CD8-positive, alpha-beta memory T cell (primary cell): ENCODE results near the gene CYP3A4. TPM values are rescaled to one million over a fixed set of nuclear protein-coding genes. Genes with fewer than 3 reads are reported as not detected.
"Not testable (repeated sequence)": the region's sequence is repeated elsewhere in the genome, so short reads cannot be mapped to it uniquely, and the experiment has no call there.

Source experiments
- CTCF ChIA-PET: fragments of 350-600 bp; sonication (Branson Sonifier 250); formaldehyde crosslinking; loops from one replicate; lab custom pipeline; 2021; ENCODE audit warnings: antibody characterized with exemption; lab: Charles Lee
- POLR2A ChIA-PET: fragments of 350-600 bp; sonication (Branson Sonifier 250); formaldehyde crosslinking; loops from one replicate; lab custom pipeline; 2021; ENCODE audit warnings: antibody characterized with exemption; lab: Charles Lee
- DNase-seq, 5 donors: peaks; one replicate each; pipeline versions ENCODE4 v3.0.0 to v3.0.0-alpha.2; 2020 to 2022; ENCODE audit warnings: mixed read lengths in 1 of 5
- H3K27ac ChIP-seq: one replicate; pipeline ENCODE4 v1.7.0; 2013; ENCODE audit warnings: low read depth, mild to moderate bottlenecking, low read length, moderate library complexity
- H3K27me3 ChIP-seq: 2 replicates; pipeline ENCODE4 v1.7.0; 2013; ENCODE audit warnings: low read length, mild to moderate bottlenecking; ENCODE audit not compliant: insufficient read depth, poor library complexity, severe bottlenecking
- H3K36me3 ChIP-seq: 2 replicates; pipeline ENCODE4 v1.7.0; 2013; ENCODE audit warnings: mild to moderate bottlenecking, low read length, moderate library complexity; ENCODE audit not compliant: insufficient read depth
- H3K4me1 ChIP-seq: 2 replicates; pipeline ENCODE4 v1.7.0; 2013; ENCODE audit warnings: mild to moderate bottlenecking, low read length, moderate library complexity; ENCODE audit not compliant: insufficient read depth
- H3K4me3 ChIP-seq: 2 replicates; pipeline ENCODE4 v1.7.0; 2013; ENCODE audit warnings: mild to moderate bottlenecking, low read length
- H3K9me3 ChIP-seq: 2 replicates; pipeline ENCODE4 v1.7.0; 2013; ENCODE audit warnings: mild to moderate bottlenecking, low read length
- H3K27ac Mint-ChIP-seq, 8 donors: one replicate each; pipeline ENCODE4 v1.8.0; 2020 to 2021; ENCODE audit warnings: mixed read lengths in 8 of 8, mild to moderate bottlenecking in 6 of 8, inconsistent platforms in 3 of 8, moderate library complexity in 3 of 8
- H3K27me3 Mint-ChIP-seq, 2 donors: one replicate each; pipeline ENCODE4 v1.8.0; 2020 to 2021; ENCODE audit warnings: mixed read lengths in 2 of 2, mild to moderate bottlenecking in 1 of 2, moderate library complexity in 1 of 2
- H3K36me3 Mint-ChIP-seq, 3 donors: one replicate each; pipeline ENCODE4 v1.8.0; 2020 to 2021; ENCODE audit warnings: mixed read lengths in 3 of 3, inconsistent platforms in 1 of 3, mild to moderate bottlenecking in 1 of 3
- H3K4me1 Mint-ChIP-seq, 3 donors: one replicate each; pipeline ENCODE4 v1.8.0; 2020 to 2021; ENCODE audit warnings: mixed read lengths in 3 of 3, inconsistent platforms in 1 of 3, mild to moderate bottlenecking in 1 of 3
- H3K4me3 Mint-ChIP-seq, 7 donors: one replicate each; pipeline ENCODE4 v1.8.0; 2020 to 2021; ENCODE audit warnings: mixed read lengths in 7 of 7, mild to moderate bottlenecking in 6 of 7, moderate library complexity in 4 of 7, inconsistent platforms in 2 of 7
- H3K9me3 Mint-ChIP-seq, 5 donors: one replicate each; pipeline ENCODE4 v1.8.0; 2020 to 2022; ENCODE audit warnings: mixed read lengths in 5 of 5, mild to moderate bottlenecking in 3 of 5, moderate library complexity in 2 of 5, inconsistent platforms in 1 of 5
- polyA plus RNA-seq: library from polyadenylated mRNA; unstranded; fragments of 300-500 nt; fragmentation: Illumina TruSeq; gene quantifications from one replicate; pipeline ENCODE4 v1.2.3, GENCODE V29; 2021
- total RNA-seq, 2 experiments: library from RNA; stranded (reverse); gene quantifications; one replicate each; pipeline ENCODE4 v1.2.3, GENCODE V29; 2021

Gene CYP3A4
- total and polyA plus RNA-seq, 3 experiments from 2014 or later: not detected

GRCh38 chr7:99798972-99799371 lies 15.0 kb upstream of the CYP3A4 start:
- H3K27ac Mint-ChIP-seq: no peak overlapping the region
- Histone ChIP-seq H3K9me3 (no peaks in the 10 kb centered on the region), H3K27ac (no peak overlapping the region), H3K36me3 (no peaks in the 10 kb centered on the region), H3K4me1 (no peaks in the 10 kb centered on the region), H3K4me3 (no peak overlapping the region), H3K27me3 (no peaks in the 10 kb centered on the region)
- no peak for DNase-seq
- H3K4me3 Mint-ChIP-seq: no peak overlapping the region
- H3K36me3 Mint-ChIP-seq: no peaks in the 10 kb centered on the region
- POLR2A ChIA-PET: no interaction called here
- CTCF ChIA-PET: no interaction called here
- H3K4me1 Mint-ChIP-seq: no peaks in the 10 kb centered on the region
- H3K27me3 Mint-ChIP-seq: peaks cover 27 to 41% of the 10 kb centered on the region in 2 donors
- peaks cover 0 to 8% (median 2%) of the 10 kb centered on the region in 5 donors for H3K9me3 Mint-ChIP-seq

DNA sequence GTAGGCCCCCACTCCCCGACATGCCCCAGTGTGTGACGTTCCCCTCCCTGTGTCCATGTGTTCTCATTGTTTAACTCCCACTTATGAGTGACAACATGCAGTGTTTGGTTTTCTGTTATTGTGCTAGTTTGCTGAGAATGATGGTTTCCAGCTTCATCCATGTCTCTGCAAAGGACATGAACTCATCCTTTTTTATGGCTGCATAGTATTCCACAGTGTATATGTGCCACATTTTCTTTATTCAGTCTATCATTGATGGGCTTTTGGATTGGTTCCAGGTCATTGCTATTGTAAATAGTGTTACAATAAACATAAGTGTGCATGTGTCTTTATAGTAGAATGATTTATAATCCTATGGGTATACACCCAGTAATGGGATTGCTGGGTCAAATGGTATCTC lies 11.9 kb upstream of the CYP3A4 start:
- H3K36me3 Mint-ChIP-seq, H3K27ac Mint-ChIP-seq, H3K4me1 Mint-ChIP-seq, POLR2A ChIA-PET, H3K4me3 Mint-ChIP-seq, CTCF ChIA-PET, H3K9me3 Mint-ChIP-seq, H3K4me3 ChIP-seq, H3K4me1 ChIP-seq, H3K27ac ChIP-seq, DNase-seq, H3K9me3 ChIP-seq, H3K27me3 ChIP-seq, H3K36me3 ChIP-seq: not testable (repeated sequence)
- peaks cover 10 to 29% of the 10 kb centered on the region in 2 donors for H3K27me3 Mint-ChIP-seq

DNA sequence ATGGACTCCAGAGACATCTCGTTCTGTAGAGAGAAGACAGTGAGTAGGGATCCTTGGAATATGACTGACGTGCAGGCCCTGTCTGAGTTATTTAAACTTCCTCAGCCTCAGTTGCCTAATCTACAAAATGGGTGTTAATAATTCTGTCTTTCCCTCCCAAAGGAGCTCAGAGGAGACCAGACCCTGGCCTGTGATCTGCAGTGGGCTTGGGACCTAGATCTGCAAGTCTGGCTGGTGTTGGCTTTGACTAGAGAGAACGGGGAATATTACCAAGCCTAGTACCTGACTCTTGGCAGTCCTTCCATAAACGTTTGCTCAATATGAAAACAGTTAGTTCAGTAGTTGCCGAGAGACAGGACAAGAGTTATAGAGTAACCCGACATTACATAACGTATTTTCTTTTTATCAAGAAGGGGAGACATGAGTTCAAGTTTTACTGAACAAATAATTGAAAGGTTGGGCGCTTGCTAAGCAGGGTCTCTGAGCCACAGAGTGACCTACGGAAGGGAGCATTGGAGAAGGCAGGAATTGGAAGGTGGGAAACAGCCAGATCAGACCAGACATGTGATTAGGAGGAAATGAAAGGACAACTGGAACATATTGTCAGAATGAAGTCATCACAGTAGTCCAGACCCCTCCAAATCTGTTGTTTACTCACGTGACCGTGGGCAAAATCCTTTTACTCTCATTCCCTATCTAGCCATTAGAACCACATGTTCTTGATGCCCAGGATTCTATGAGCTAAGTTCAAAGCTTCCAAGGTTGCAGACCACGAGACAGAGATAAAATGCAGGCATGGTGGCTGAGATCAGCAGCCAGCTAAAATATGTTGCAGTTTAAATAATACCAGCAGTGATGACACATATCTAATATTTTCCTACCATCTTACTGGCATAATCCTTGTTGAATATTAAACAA lies 10.9 kb upstream of the CYP3A4 start:
- Mint-ChIP-seq H3K4me3 (no peak overlapping the region), H3K27ac (no peak overlapping the region), H3K27me3 (peaks cover 10 to 29% of the 10 kb centered on the region in 2 donors), H3K4me1 (no peaks in the 10 kb centered on the region), H3K36me3 (no peaks in the 10 kb centered on the region), H3K9me3 (peaks cover 0 to 2% (median 0%) of the 10 kb centered on the region in 5 donors)
- no peaks in the 10 kb centered on the region for H3K27me3 ChIP-seq
- H3K36me3 ChIP-seq: no peaks in the 10 kb centered on the region
- H3K27ac ChIP-seq: no peak overlapping the region
- H3K9me3 ChIP-seq: no peaks in the 10 kb centered on the region
- ChIA-PET CTCF (no interaction called here), POLR2A (no interaction called here)
- H3K4me3 ChIP-seq: no peak overlapping the region
- no peaks in the 10 kb centered on the region for H3K4me1 ChIP-seq
- DNase-seq: no peak

DNA sequence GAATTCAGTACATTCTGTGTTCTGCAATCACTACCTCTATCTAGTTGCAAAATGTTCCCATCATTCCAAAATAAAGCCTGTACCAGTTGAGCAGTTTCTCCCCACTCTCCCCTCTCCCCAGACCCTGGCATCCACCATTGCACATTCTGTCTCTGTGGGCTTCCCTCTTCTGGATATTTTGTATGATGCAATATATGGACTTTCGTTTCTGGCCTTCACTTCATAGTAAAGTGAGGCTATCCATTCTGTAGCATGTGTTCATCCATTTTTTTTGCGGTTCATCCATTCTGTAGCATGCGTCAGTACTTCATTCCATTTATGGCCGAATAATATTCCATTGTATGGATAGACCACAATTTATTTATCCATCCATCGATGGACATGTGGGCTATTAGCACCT lies 9.5 kb upstream of the CYP3A4 start:
- peaks cover 3 to 4% (median 4%) of the 10 kb centered on the region in 3 donors for H3K4me1 Mint-ChIP-seq
- H3K4me1 ChIP-seq: no peaks in the 10 kb centered on the region
- H3K4me3 ChIP-seq: no peak overlapping the region
- H3K36me3 Mint-ChIP-seq: no peaks in the 10 kb centered on the region
- no peaks in the 10 kb centered on the region for H3K27me3 ChIP-seq
- H3K9me3 ChIP-seq: no peaks in the 10 kb centered on the region
- H3K27ac ChIP-seq: no peak overlapping the region
- H3K36me3 ChIP-seq: no peaks in the 10 kb centered on the region
- ChIA-PET CTCF (no interaction called here), POLR2A (no interaction called here)
- H3K27me3 Mint-ChIP-seq: peaks cover 11 to 22% of the 10 kb centered on the region in 2 donors
- no peak for DNase-seq
- peaks cover 0 to 2% (median 0%) of the 10 kb centered on the region in 5 donors for H3K9me3 Mint-ChIP-seq
- H3K4me3 Mint-ChIP-seq: no peak overlapping the region
- H3K27ac Mint-ChIP-seq: no peak overlapping the region

DNA sequence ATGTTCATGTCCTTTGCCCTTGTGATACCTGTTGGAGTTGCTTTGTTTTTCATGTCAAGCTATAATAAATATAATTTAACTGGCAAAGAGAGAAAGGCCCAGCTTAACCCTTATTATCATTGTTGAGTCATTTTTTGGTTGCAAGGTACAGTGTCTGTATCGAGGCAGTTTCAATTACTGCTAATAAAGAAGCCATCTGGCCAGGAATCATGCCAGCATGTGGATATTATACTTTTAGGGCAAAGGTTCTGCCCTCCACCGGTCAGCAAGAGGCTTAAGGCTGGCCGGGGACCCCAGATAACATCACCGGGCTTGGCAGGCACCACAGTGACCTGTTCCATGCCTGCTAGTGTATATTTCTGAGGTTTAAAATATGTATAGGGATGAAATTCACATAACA lies 9.0 kb upstream of the CYP3A4 start:
- Mint-ChIP-seq H3K27me3 (peaks cover 10 to 20% of the 10 kb centered on the region in 2 donors), H3K4me1 (peaks cover 6 to 8% (median 8%) of the 10 kb centered on the region in 3 donors), H3K36me3 (no peaks in the 10 kb centered on the region), H3K9me3 (peaks cover 0 to 2% (median 0%) of the 10 kb centered on the region in 5 donors), H3K4me3 (no peak overlapping the region), H3K27ac (no peak overlapping the region)
- no peaks in the 10 kb centered on the region for H3K27me3 ChIP-seq
- DNase-seq: no peak
- ChIA-PET POLR2A (no interaction called here), CTCF (no interaction called here)
- no peak overlapping the region for H3K4me3 ChIP-seq
- H3K9me3 ChIP-seq: no peaks in the 10 kb centered on the region
- H3K27ac ChIP-seq: no peak overlapping the region
- no peaks in the 10 kb centered on the region for H3K4me1 ChIP-seq
- H3K36me3 ChIP-seq: no peaks in the 10 kb centered on the region

DNA sequence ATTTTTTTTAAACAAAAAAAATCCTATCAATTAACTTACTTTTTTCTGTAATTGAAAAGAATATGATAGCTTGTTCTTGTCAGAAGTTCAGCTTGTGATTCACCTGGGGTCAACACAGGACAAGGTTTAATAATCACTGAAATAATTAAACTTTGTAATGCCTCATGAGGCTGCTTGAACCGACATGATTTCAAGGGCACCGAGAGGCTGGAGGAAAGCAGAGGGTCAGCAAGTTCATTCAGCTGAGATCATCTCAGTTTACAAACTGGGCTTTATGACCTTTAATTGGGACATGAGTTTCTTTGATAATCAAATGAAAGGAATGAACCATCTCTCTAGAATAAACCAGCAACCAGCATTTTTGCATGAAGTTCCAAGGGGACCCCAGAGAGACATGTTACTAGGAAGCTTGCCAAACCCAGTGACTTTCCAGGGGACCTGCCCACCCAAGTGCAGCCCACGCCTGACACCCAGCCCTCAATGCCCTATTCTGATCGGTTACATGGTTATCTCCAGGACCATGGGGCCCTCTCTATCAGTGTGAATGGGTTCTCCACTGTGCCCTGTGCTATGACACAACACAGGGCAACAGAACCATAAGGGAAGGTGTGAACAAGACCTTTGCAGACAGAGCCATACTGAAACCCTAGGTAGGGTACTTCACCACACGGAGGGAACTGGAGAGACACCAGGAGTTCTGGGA lies 7.8 kb upstream of the CYP3A4 start:
- Mint-ChIP-seq H3K27ac (no peak overlapping the region), H3K4me1 (peaks cover 6 to 8% (median 8%) of the 10 kb centered on the region in 3 donors), H3K9me3 (peaks cover 0 to 2% (median 0%) of the 10 kb centered on the region in 5 donors), H3K27me3 (peaks cover 10 to 20% of the 10 kb centered on the region in 2 donors), H3K4me3 (no peak overlapping the region), H3K36me3 (no peaks in the 10 kb centered on the region)
- DNase-seq: no peak
- H3K4me1 ChIP-seq: no peaks in the 10 kb centered on the region
- no peaks in the 10 kb centered on the region for H3K27me3 ChIP-seq
- no peaks in the 10 kb centered on the region for H3K36me3 ChIP-seq
- POLR2A ChIA-PET: no interaction called here
- no peaks in the 10 kb centered on the region for H3K9me3 ChIP-seq
- CTCF ChIA-PET: no interaction called here
- no peak overlapping the region for H3K4me3 ChIP-seq
- no peak overlapping the region for H3K27ac ChIP-seq

- no peaks in the 10 kb centered on the region for H3K36me3 Mint-ChIP-seq
- CTCF ChIA-PET: no interaction called here
- Histone ChIP-seq H3K4me3 (no peak overlapping the region), H3K36me3 (no peaks in the 10 kb centered on the region), H3K27me3 (no peaks in the 10 kb centered on the region), H3K9me3 (no peaks in the 10 kb centered on the region), H3K4me1 (no peaks in the 10 kb centered on the region), H3K27ac (no peak overlapping the region)
- H3K27ac Mint-ChIP-seq: no peak overlapping the region
- DNase-seq: no peak
- POLR2A ChIA-PET: no interaction called here
- H3K27me3 Mint-ChIP-seq: peaks cover 7 to 20% of the 10 kb centered on the region in 2 donors
- peaks cover 6 to 8% (median 8%) of the 10 kb centered on the region in 3 donors for H3K4me1 Mint-ChIP-seq
- peaks cover 0 to 2% (median 0%) of the 10 kb centered on the region in 5 donors for H3K9me3 Mint-ChIP-seq
- H3K4me3 Mint-ChIP-seq: no peak overlapping the region
Measured at GRCh38 chr7:99791021-99791420, 7.0 kb upstream of the CYP3A4 start.

DNA sequence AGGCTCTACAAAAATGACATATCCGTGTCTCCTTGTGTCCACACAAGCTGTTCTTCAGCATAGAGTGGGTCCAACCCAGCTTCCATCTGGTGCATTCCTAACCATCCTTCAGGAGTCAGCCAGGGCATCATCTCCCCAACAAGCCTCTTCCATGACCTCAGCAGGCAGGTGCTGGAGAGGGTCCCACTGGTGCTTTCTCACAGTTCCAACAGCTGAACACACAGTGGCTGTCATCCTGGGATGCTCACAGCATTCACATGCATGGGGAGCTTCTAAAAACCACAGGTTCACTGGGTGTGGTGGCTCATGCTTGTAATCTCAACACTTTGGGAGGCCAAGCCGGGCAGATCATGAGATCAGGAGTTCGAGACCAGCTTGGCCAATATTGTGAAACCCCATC lies 6.4 kb upstream of the CYP3A4 start:
- H3K4me3 Mint-ChIP-seq: no peak overlapping the region
- peaks cover 6 to 8% (median 8%) of the 10 kb centered on the region in 3 donors for H3K4me1 Mint-ChIP-seq
- no peaks in the 10 kb centered on the region for H3K27me3 ChIP-seq
- H3K4me1 ChIP-seq: no peaks in the 10 kb centered on the region
- H3K27ac Mint-ChIP-seq: no peak overlapping the region
- peaks cover 5 to 18% of the 10 kb centered on the region in 2 donors for H3K27me3 Mint-ChIP-seq
- CTCF ChIA-PET: no interaction called here
- H3K4me3 ChIP-seq: no peak overlapping the region
- H3K9me3 Mint-ChIP-seq: no peaks in the 10 kb centered on the region
- POLR2A ChIA-PET: no interaction called here
- H3K36me3 Mint-ChIP-seq: no peaks in the 10 kb centered on the region
- H3K27ac ChIP-seq: no peak overlapping the region
- H3K9me3 ChIP-seq: no peaks in the 10 kb centered on the region
- H3K36me3 ChIP-seq: no peaks in the 10 kb centered on the region
- no peak for DNase-seq
